ENCODE data around the gene LHFPL4. TPM values are rescaled to one million over a fixed set of nuclear protein-coding genes. Genes with fewer than 3 reads are reported as not detected.
A peak's percentile ranks its signal among the peaks of the same experiment; 100 is the strongest.
"Not testable (repeated sequence)": the region's sequence is repeated elsewhere in the genome, so short reads cannot be mapped to it uniquely, and the experiment has no call there.

Gene LHFPL4
- total RNA-seq, 8 experiments from 2014 or later, result 0.25 to 15.1 (median 8.3) TPM

DNA sequence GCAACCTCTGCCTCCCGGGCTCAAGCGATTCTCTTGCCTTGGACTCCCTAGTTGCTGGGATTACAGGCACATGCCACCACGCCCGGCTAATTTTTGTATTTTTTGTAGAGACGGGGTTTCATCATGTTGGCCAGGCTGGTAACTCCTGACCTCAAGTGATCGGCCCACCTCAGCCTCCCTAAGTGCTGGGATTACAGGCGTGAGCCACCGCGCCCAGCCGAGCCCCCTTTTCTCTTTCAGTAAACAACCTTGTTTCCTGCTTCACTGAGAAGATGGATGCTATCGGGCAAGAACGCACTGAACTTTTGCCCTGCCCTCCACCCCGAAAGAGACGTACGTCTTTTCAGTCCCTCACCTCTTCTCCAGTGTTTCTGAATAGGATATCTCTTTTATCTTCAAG is 59.6 kb downstream of the LHFPL4 start:
- in situ Hi-C loops (cut with MboI; ENCODE audit: low pct_unique_long_range_greater_than_20kb in 2 of 9, low sequenced_read_pairs in 9 of 9, unreplicated experiment in 9 of 9); H3K4me3 ChIP-seq; H3K4me1 ChIP-seq (replicated peaks in 1 of 2); ATAC-seq (replicated peaks in 6 of 8); H3K27ac ChIP-seq: not testable (repeated sequence)
- WGBS, 10 experiments, result 78 to 100% (median 93%) methylated on average over 1 to 13 of the region's 15 CpGs; no CpG with 5 or more reads in 2 of the 10 experiments

DNA sequence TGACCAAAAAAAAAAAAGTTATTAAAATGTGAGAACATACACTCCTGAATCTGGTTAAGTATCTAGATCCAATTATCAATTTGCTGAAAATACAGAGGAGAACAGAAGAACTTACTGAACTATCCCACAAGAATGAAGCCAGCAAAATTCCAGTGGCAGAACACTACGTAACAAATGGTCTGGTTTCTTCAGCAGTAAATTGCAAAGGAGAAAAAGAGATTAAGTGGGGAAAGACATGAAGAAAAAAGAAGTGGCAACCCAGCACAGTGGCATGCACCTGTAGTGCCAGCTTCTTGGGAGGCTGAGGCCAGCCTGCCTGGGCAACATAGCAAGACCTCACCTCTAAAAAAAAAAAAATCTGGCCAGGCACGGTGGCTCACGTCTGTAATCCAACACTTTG is 62.1 kb downstream of the LHFPL4 start:
- 21 to 100% (median 79%) methylated on average over 1 to 3 of the region's 3 CpGs; no CpG with 5 or more reads in 1 of the 10 experiments for WGBS, 10 experiments
- in situ Hi-C loops (cut with MboI; ENCODE audit: low pct_unique_long_range_greater_than_20kb in 2 of 9, low sequenced_read_pairs in 9 of 9, unreplicated experiment in 9 of 9), result no loop called here
- Histone ChIP-seq H3K4me1 (replicated peaks in 1 of 2) (no peaks in the 10 kb centered on the region), H3K4me3 (no peak overlapping the region), H3K27ac (no peak overlapping the region)
- no peak for ATAC-seq (replicated peaks in 6 of 8)

DNA sequence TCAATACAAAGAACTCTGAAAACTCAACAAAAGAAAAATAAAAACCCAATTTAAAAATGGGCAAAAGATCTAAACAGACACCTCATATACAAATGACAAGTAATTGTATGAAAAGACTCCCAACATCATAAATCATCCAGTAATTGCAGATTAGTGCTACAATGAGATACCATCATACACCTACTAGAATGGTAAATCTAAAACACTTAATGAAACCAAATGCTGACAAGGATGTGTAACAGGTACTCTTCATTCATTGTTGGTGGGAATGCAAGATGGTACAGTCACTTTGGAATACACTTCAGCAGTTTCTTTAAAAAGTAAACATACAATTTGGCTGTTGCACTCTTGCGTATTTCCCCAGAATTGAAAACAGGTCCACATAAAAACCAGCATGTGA is 68.4 kb downstream of the LHFPL4 start:
- 83 to 100% (median 100%) methylated on average over 1 of the region's 1 CpG; no CpG with 5 or more reads in 4 of the 10 experiments for WGBS, 10 experiments
- H3K27ac ChIP-seq, result no peak overlapping the region
- ATAC-seq (replicated peaks in 6 of 8), result no peak
- in situ Hi-C loops (cut with MboI; ENCODE audit: low pct_unique_long_range_greater_than_20kb in 2 of 9, low sequenced_read_pairs in 9 of 9, unreplicated experiment in 9 of 9), result no loop called here
- no peak overlapping the region for H3K4me3 ChIP-seq
- H3K4me1 ChIP-seq (replicated peaks in 1 of 2), result no peaks in the 10 kb centered on the region

DNA sequence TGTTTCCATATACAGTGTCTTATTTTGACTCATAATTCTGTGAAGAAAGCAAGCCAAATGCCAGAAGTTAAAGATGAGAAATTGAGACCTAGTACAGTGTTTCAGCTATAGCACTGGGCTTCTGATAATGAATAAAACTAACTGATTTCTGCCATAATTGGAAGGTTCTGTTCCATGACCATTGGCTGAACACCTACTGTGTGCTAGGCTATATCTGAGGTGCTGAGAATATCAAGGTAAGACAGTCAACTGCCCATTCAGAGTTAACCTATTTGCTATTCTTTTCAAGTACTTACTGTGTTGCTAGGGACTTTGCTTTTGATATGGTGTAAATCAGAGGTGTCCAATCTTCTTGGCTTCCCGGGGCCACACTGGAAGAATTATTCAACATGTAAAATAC is 73.4 kb downstream of the LHFPL4 start:
- Histone ChIP-seq H3K4me3 (no peak overlapping the region), H3K27ac (no peak overlapping the region), H3K4me1 (replicated peaks in 1 of 2) (no peaks in the 10 kb centered on the region)
- ATAC-seq (replicated peaks in 6 of 8), result no peak
- WGBS, 10 experiments, result 92 to 100% (median 100%) methylated on average over 1 of the region's 1 CpG; no CpG with 5 or more reads in 3 of the 10 experiments
- in situ Hi-C loops (cut with MboI; ENCODE audit: low pct_unique_long_range_greater_than_20kb in 2 of 9, low sequenced_read_pairs in 9 of 9, unreplicated experiment in 9 of 9), result no loop called here

DNA sequence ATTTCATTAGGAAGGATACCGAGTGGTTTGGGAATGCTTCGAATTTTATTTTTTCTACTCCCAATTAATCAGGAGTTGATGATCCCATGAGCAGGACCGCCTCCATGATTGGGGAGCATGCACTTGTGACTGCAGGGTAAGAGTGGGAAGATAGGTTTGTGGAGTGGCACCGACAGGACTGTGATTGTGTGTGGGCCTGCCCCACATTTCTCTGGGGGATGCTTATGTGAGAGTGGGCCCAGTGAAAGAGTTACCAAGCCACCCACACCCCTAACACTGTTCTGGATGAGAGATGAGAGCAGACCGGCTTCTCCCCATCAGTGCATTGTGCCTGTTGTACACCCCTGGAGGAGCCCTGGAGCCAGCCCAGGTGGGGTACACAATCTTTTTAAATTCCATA is 76.7 kb downstream of the LHFPL4 start:
- no peaks in the 10 kb centered on the region for H3K4me1 ChIP-seq (replicated peaks in 1 of 2)
- no peak for ATAC-seq (replicated peaks in 6 of 8)
- in situ Hi-C loops (cut with MboI; ENCODE audit: low pct_unique_long_range_greater_than_20kb in 2 of 9, low sequenced_read_pairs in 9 of 9, unreplicated experiment in 9 of 9), result no loop called here
- no peak overlapping the region for H3K27ac ChIP-seq
- no peak overlapping the region for H3K4me3 ChIP-seq
- WGBS, 10 experiments, result 91 to 100% (median 100%) methylated on average over 1 to 4 of the region's 5 CpGs; no CpG with 5 or more reads in 5 of the 10 experiments

DNA sequence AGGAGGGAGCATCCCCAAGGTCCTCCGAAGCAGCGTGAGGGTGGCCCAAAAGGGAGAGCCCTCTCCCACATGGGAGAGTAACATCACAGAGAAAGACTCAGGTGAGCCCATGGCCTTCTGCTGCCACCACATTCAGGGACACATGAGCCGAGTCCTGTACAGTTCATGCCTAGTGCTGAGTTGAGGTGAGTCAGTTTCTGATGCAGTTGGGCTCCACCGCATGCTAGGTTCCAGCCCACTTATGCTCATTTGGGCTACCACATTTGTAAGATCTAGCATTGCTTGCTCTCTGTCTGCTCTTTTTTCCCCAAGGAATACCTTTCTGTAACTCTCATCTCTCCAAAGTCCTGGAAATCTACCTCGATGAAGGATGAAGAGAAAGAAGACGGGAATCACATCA is 79.1 kb downstream of the LHFPL4 start:
- 86 to 100% (median 94%) methylated on average over 1 to 6 of the region's 6 CpGs; no CpG with 5 or more reads in 3 of the 10 experiments for whole genome bisulfite sequencing, 10 experiments
- H3K4me3 ChIP-seq, result no peak overlapping the region
- ATAC-seq (replicated peaks in 6 of 8), result no peak
- in situ Hi-C loops (cut with MboI; ENCODE audit: low pct_unique_long_range_greater_than_20kb in 2 of 9, low sequenced_read_pairs in 9 of 9, unreplicated experiment in 9 of 9), result loop anchor here in 1 of 9 experiments (25.0 kb wide), 1 partner anchor 112 kb away; the partner anchor contains the start of gene THUMPD3
- H3K27ac ChIP-seq, result no peak overlapping the region
- no peaks in the 10 kb centered on the region for H3K4me1 ChIP-seq (replicated peaks in 1 of 2)

DNA sequence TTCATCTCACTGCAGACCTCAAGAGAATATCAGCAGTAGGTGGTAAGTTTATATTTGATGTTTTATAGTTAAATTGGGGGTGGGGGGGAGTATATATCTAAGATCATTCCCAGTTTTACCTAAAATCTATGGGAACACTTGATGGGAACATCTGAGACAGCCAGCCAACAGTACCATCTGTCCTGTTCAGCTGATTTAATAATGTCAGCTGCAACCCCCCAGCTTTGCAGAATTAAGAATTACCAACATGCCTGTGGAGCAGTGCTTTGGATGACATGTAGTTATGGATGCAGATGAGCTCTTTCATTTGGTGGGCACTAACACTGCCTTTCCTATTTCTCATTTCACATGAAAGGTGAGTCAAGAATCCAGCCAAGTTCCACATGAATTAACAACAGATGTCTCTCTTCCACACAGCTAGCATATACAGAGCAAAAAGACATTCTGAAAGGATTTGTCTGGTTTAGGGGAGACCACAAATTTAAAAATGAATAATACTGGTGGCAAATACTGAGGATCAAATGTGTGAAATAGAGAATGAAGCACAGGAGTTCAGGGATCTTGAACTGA is 80.0 kb downstream of the LHFPL4 start:
- Histone ChIP-seq H3K4me1 (replicated peaks in 1 of 2) (no peaks in the 10 kb centered on the region), H3K4me3 (no peak overlapping the region), H3K27ac (no peak overlapping the region)
- in situ Hi-C loops (cut with MboI; ENCODE audit: low pct_unique_long_range_greater_than_20kb in 2 of 9, low sequenced_read_pairs in 9 of 9, unreplicated experiment in 9 of 9), result loop anchor here in 1 of 9 experiments (25.0 kb wide), 1 partner anchor 111 kb away; the partner anchor contains the start of gene THUMPD3
- ATAC-seq (replicated peaks in 6 of 8), result no peak

DNA sequence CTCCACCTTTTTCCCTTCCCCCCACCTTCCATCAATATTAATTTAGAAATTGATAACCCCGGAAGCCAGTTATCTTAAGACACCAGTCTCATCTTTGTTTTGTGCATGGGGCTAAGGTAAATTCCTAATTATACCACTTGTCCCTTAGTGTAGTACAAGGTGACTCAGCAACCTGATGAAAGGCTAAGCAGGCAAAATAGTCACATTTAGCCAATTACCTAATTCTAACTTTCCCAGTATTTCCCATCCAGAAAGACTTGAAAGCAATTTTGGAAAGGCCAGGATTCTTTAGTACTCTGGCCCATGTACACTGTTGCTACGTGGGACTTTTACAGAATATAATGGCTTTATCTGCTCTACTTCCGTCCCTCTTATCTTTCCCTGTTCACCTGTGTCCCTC is 83.6 kb downstream of the LHFPL4 start:
- no peak overlapping the region for H3K27ac ChIP-seq
- ATAC-seq (replicated peaks in 6 of 8), result no peak
- H3K4me3 ChIP-seq, result no peak overlapping the region
- in situ Hi-C loops (cut with MboI; ENCODE audit: low pct_unique_long_range_greater_than_20kb in 2 of 9, low sequenced_read_pairs in 9 of 9, unreplicated experiment in 9 of 9), result loop anchor here in 1 of 9 experiments (25.0 kb wide), 1 partner anchor 108 kb away; the partner anchor contains the start of gene THUMPD3
- WGBS, 10 experiments, result 89 to 100% (median 100%) methylated on average over 1 to 3 of the region's 3 CpGs; no CpG with 5 or more reads in 2 of the 10 experiments
- H3K4me1 ChIP-seq (replicated peaks in 1 of 2), result no peaks in the 10 kb centered on the region

DNA sequence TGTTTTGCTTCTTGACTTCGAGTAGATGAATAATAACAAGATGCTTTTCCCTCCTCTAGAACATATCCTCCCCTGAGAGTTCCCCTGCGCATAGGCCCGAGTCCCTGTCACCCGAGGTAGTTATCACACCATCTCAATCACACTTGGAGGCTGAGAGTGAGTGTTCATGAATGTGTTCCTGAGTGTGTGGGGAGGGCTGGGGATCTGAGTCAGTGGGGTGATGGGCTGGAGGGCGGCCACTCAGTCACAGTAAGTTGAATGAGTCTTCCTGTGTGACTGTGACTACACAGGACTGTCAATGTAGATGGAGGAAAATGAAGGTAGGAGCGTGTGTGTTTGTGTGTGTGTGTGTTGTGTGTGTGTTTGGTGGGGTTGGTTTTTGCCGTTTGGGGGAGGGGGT is 85.2 kb downstream of the LHFPL4 start:
- peak in 1 of 8 experiments; percentile 31 for ATAC-seq (replicated peaks in 6 of 8)
- in situ Hi-C loops (cut with MboI; ENCODE audit: low pct_unique_long_range_greater_than_20kb in 2 of 9, low sequenced_read_pairs in 9 of 9, unreplicated experiment in 9 of 9), result loop anchor here in 1 of 9 experiments (25.0 kb wide), 1 partner anchor 106 kb away; the partner anchor contains the start of gene THUMPD3
- Histone ChIP-seq H3K27ac (no peak overlapping the region), H3K4me3 (no peak overlapping the region), H3K4me1 (replicated peaks in 1 of 2) (no peaks in the 10 kb centered on the region)
- WGBS, 10 experiments, result 53 to 100% (median 89%) methylated on average over 1 to 4 of the region's 7 CpGs; no CpG with 5 or more reads in 1 of the 10 experiments

DNA sequence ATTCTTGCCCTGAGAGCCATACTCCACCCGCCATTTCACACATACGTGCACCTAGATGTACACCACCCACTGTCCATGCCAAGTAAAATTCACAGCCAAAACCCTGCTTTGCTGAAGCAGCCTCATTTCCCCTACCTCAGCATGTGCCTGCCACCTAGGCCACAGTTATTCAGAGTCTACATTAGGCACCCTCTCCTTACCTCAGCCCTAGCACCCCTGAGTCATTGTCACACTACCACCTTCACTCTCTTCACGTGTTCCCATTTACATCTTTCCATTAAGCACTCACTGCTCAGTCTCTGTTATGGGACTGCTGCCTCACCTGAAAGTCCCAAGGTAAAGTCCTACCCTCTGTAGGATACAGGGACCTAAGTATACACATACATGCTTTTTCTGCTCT is 86.2 kb downstream of the LHFPL4 start:
- no peak overlapping the region for H3K4me3 ChIP-seq
- in situ Hi-C loops (cut with MboI; ENCODE audit: low pct_unique_long_range_greater_than_20kb in 2 of 9, low sequenced_read_pairs in 9 of 9, unreplicated experiment in 9 of 9), result loop anchor here in 1 of 9 experiments (25.0 kb wide), 1 partner anchor 105 kb away; the partner anchor contains the start of gene THUMPD3
- H3K4me1 ChIP-seq (replicated peaks in 1 of 2), result no peaks in the 10 kb centered on the region
- ATAC-seq (replicated peaks in 6 of 8), result peak in 1 of 8 experiments; percentile 23
- H3K27ac ChIP-seq, result no peak overlapping the region
- WGBS, 10 experiments, result 60 to 100% (median 100%) methylated on average over 1 to 3 of the region's 3 CpGs; no CpG with 5 or more reads in 3 of the 10 experiments

DNA sequence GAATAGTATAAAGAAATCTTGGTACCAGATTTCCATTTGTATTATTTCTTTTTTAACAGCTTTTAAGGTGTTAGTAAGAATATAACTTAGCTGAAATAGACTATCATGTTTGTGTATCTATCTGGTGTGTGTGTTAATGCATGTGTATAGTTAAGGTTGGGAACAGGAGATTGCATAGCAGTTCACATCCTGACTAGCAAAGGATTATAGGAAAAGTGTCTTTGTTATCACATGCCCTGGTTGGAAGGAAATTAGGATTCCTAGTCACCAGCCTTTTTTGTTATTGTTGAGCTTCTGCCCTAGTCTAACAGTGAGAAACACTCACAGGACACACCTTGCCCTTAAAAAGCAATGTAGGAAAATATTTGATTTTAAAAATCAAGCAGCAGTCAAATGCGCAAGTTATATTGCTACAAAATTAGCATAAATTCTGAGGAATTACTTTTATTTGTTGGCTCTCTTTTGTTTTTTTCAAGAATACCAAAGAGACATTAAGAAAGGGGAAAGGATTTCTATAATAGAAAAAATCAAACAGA is 98.0 kb downstream of the LHFPL4 start:
- WGBS, 10 experiments, result 75 to 100% (median 100%) methylated on average over 1 of the region's 1 CpG; no CpG with 5 or more reads in 2 of the 10 experiments
- H3K4me1 ChIP-seq (replicated peaks in 1 of 2), result no peaks in the 10 kb centered on the region
- no peak overlapping the region for H3K4me3 ChIP-seq
- no peak overlapping the region for H3K27ac ChIP-seq
- ATAC-seq (replicated peaks in 6 of 8), result peak in 3 of 8 experiments; percentile 22 to 73 (median 68)
- in situ Hi-C loops (cut with MboI; ENCODE audit: low pct_unique_long_range_greater_than_20kb in 2 of 9, low sequenced_read_pairs in 9 of 9, unreplicated experiment in 9 of 9), result loop anchor here in 1 of 9 experiments (25.0 kb wide), 1 partner anchor 93 kb away; the partner anchor contains the start of gene THUMPD3

DNA sequence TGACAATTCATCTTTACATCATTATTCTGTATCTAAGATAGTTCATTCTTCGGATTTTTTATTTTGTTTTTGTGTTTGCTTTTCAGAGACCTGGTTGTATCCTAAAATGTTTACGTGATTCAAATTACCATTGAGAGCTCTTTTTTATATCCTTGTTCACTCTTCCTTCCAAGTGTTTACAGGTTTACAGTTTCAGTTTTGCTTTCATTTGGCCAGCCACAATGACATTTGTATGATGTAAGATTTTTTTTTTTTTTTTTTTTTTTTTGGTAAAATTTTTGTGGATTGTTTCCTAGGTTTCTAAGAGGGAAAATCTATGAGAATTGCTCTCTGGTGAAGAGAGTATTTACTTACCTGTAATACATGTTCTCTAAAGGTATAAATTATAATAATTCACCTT is 101.2 kb downstream of the LHFPL4 start:
- ATAC-seq (replicated peaks in 6 of 8), result peak in 1 of 8 experiments; percentile 33
- Histone ChIP-seq H3K4me3 (no peak overlapping the region), H3K27ac (no peak overlapping the region), H3K4me1 (replicated peaks in 1 of 2) (no peaks in the 10 kb centered on the region)
- 57 to 100% (median 93%) methylated on average over 2 of the region's 2 CpGs for WGBS, 10 experiments
- in situ Hi-C loops (cut with MboI; ENCODE audit: low pct_unique_long_range_greater_than_20kb in 2 of 9, low sequenced_read_pairs in 9 of 9, unreplicated experiment in 9 of 9), result loop anchor here in 1 of 9 experiments (25.0 kb wide), 1 partner anchor 90 kb away; the partner anchor contains the start of gene THUMPD3

DNA sequence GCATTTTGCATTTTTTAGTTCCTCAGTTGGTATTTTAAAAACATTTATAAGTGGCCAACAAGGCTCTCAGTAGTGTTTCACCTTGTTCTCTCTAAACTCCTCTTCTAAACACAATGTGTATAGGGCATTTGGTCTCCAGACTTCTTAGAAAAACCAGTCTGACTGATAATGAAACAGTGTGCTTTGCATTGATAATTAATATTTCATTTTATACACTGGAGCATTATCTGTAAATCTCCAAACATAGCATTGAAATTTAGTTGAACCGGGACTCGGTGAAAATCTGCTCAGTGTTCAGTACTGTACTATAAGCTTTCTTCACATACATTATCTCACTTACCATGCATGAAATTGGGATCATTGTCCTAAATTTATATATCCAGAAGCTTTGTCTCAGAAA is 102.6 kb downstream of the LHFPL4 start:
- in situ Hi-C loops (cut with MboI; ENCODE audit: low pct_unique_long_range_greater_than_20kb in 2 of 9, low sequenced_read_pairs in 9 of 9, unreplicated experiment in 9 of 9), result loop anchor here in 1 of 9 experiments (25.0 kb wide), 1 partner anchor 89 kb away; the partner anchor contains the start of gene THUMPD3
- Histone ChIP-seq H3K27ac (no peak overlapping the region), H3K4me1 (replicated peaks in 1 of 2) (no peaks in the 10 kb centered on the region), H3K4me3 (no peak overlapping the region)
- WGBS, 10 experiments, result 92 to 100% (median 100%) methylated on average over 1 to 2 of the region's 2 CpGs; no CpG with 5 or more reads in 3 of the 10 experiments
- ATAC-seq (replicated peaks in 6 of 8), result no peak

All from motor neuron (in vitro differentiated cells).